ENCODE data around the gene CDH4. TPM values are rescaled to one million over a fixed set of nuclear protein-coding genes. Genes with fewer than 3 reads are reported as not detected.

The CDH4 gene
- total and polyA plus RNA-seq, 2 of the 8 experiments (the other 6 are each of a cell fraction or from before 2014, with no cell fraction given) = 4.3 to 7.9 TPM

GRCh38 chr20:61332016-61332975, 80.2 kb downstream of the CDH4 start:
- Histone ChIP-seq H3K56ac (replicated peaks; ENCODE audit: insufficient read length, low read depth, low read length) (no peak overlapping the region), H2BK12ac (ENCODE audit: low read depth, low read length) (no peak overlapping the region), H4K8ac (ENCODE audit: extremely low read depth, insufficient read depth, low read length) (peak overlapping the region; percentile 65; the same call in 1 of the 2 replicates), H3K23me2 (ENCODE audit: low read depth, low read length) (peaks cover 3% of the 10 kb centered on the region; the same call in 1 of the 2 replicates), H3K27me3 (replicated peaks in 1 of 4; ENCODE audit: control insufficient read depth in 3 of 4, extremely low read depth in 1 of 4, insufficient read depth in 3 of 4, low read length in 3 of 4) (peaks cover 0 to 4% (median 2%) of the 10 kb centered on the region in 4 experiments; a peak in 3 of 7 replicates), H2BK20ac (ENCODE audit: low read length) (no peak overlapping the region), H2BK120ac (replicated peaks; ENCODE audit: low read depth, low read length) (no peak overlapping the region), H2AFZ (ENCODE audit: low read length) (no peak overlapping the region), H3K14ac (ENCODE audit: insufficient read length) (no peak overlapping the region), H3K79me2 (ENCODE audit: control insufficient read depth in 1 of 2, insufficient read depth in 2 of 2, low read length in 2 of 2) (no peaks in the 10 kb centered on the region), H3K18ac (ENCODE audit: extremely low read depth, low read length) (no peak overlapping the region; the same call in 1 of the 2 replicates), H3K36me3 (ENCODE audit: control insufficient read depth in 2 of 4, insufficient read depth in 4 of 4, low read length in 3 of 4) (no peaks in the 10 kb centered on the region), H3K4me2 (ENCODE audit: insufficient read depth in 1 of 2, low read depth in 2 of 2, low read length in 2 of 2) (no peak overlapping the region), H3K23ac (ENCODE audit: insufficient read length) (no peak overlapping the region), H4K5ac (ENCODE audit: insufficient read length, low read depth, low read length) (no peak overlapping the region), H4K20me1 (replicated peaks in 1 of 2; ENCODE audit: control insufficient read depth in 1 of 2, insufficient read depth in 2 of 2, low read length in 2 of 2) (peaks cover 0 to 3% of the 10 kb centered on the region in 2 experiments), H3K9ac (replicated peaks in 1 of 4; ENCODE audit: extremely low read depth in 1 of 4, low read depth in 3 of 4, low read length in 3 of 4) (no peak overlapping the region), H3K9me3 (ENCODE audit: insufficient read depth in 2 of 2, low read depth in 1 of 2, low read length in 1 of 2) (no peaks in the 10 kb centered on the region; a peak in 1 of 4 replicates), H3K4ac (replicated peaks; ENCODE audit: insufficient read length, low read depth, low read length) (no peak overlapping the region), H2BK5ac (ENCODE audit: low read depth, low read length) (no peak overlapping the region), H2BK15ac (ENCODE audit: low read length) (no peak overlapping the region), H3K79me1 (ENCODE audit: low read depth, low read length) (peaks cover 3% of the 10 kb centered on the region; the same call in 1 of the 2 replicates), H3K4me1 (replicated peaks in 1 of 4; ENCODE audit: control insufficient read depth in 3 of 4, insufficient read depth in 4 of 4, low read length in 3 of 4) (0 out of 7 replicates have a peak, but pooled peaks cover 0 to 1% (median 0%) of the 10 kb centered on the region in 4 experiments), H3K4me3 (ENCODE audit: extremely low read depth in 1 of 4, insufficient read depth in 2 of 4, low read depth in 3 of 4, low read length in 4 of 4) (no peak overlapping the region), H4K91ac (replicated peaks; ENCODE audit: insufficient read length, low read length) (no peak overlapping the region), H3K27ac (ENCODE audit: low read depth, low read length) (no peak overlapping the region), H2AK5ac (ENCODE audit: low read depth, low read length) (no peak overlapping the region)
- ChIA-PET CTCF (ENCODE audit: partially characterized antibody) (interaction anchor here (1.2 kb wide), 1 partner anchor 10 kb away, joined by 3 read pairs; no protein-coding TSS in a partner anchor), POLR2A (ENCODE audit: partially characterized antibody) (interaction anchor here (0.7 kb wide), 1 partner anchor 13 kb away, joined by 3 read pairs; no protein-coding TSS in a partner anchor)
- DNase-seq (ENCODE audit: low read depth in 1 of 2, low spot score in 2 of 2) (no peak), FAIRE-seq (no peak)
- WGBS, 2 experiments (ENCODE audit: extremely low coverage in 1 of 2, insufficient coverage in 1 of 2, insufficient read length in 1 of 2, insufficient replicate concordance in 2 of 2, low coverage in 1 of 2, low lambda C conversion rate in 2 of 2, missing lambda C conversion rate in 1 of 2) = 89% methylated on average over 20 of the region's 22 CpGs; no CpG with 5 or more reads in 1 of the 2 experiments
- TF ChIP-seq NANOG (IDR thresholded peaks at IDR 0.05; ENCODE audit: insufficient read depth, low read depth, low read length, poor library complexity, severe bottlenecking) = no peak
- no peak for TF ChIP-seq SIRT6 (IDR thresholded peaks at IDR 0.05; ENCODE audit: low read length)
- no peak for TF ChIP-seq RBBP5 (IDR thresholded peaks at IDR 0.05; ENCODE audit: borderline replicate concordance, low read depth, low read length)
- no peak for TF ChIP-seq RFX5 (IDR thresholded peaks at IDR 0.05; ENCODE audit: borderline replicate concordance, low read depth, low read length)
- no peak for TF ChIP-seq GTF2F1 (IDR thresholded peaks at IDR 0.05; ENCODE audit: borderline replicate concordance, low read depth, low read length)
- no peak for TF ChIP-seq BACH1 (IDR thresholded peaks at IDR 0.05; ENCODE audit: low read length)
- no peak for TF ChIP-seq JUND (IDR thresholded peaks at IDR 0.05; ENCODE audit: low read length)
- no peak for TF ChIP-seq TAF7 (optimal IDR thresholded peaks at IDR 0.05; ENCODE audit: borderline replicate concordance, low read depth, low read length)
- no peak for TF ChIP-seq CHD2 (IDR thresholded peaks at IDR 0.05; ENCODE audit: low read length)
- TF ChIP-seq TCF12 (IDR thresholded peaks at IDR 0.05; ENCODE audit: low read depth, low read length) = no peak

Data from H1 (cell line).